Measurements from ENCODE around the gene AKR1D1. TPM values are rescaled to one million over a fixed set of nuclear protein-coding genes. Genes with fewer than 3 reads are reported as not detected.

Gene AKR1D1
- polyA plus RNA-seq, 1 donor from 2014 or later, result not detected

DNA sequence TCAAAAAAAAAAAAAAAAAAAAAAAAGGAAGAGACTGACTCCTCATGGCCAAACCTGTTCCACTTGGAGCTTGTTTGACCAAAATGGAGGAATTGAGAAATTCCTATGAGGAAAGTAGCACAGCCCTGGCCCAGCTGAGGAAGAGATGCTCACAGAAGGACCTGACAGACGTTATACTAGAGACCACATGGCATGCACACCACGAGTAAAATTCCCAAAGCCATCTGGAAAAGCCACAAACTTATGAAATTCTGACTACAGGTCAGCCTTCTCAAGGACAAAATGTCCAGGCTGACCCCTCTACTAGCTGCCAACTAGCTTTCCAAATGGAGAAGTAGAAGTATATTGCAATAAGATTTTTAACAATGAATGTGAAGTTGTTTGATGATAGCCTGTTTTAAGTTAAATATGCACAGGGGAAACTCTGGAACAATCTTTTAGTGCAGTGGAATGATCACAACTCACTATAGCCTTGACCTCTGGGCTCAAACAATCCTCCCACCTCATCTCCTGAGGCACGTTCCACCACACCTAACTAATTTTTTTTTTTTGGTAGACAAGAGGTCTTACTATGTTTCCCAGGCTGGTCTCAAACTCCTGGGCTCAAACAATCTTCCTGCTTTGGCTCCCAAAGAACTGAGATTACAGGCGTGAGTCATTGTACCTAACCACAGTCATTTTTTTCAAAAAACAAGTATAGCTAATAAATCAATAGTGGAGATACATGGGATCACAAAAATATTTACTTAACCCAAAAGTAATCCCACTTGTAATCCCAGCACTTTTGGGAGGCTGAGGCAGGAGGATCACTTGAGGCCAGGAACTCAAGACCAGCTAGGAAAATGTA, 75.7 kb downstream of the AKR1D1 start:
- no peak overlapping the region for H3K9ac ChIP-seq (ENCODE audit: low read length)
- no peaks in the 10 kb centered on the region for H3K9me3 ChIP-seq (ENCODE audit: low read length)
- no peaks in the 10 kb centered on the region for H3F3A ChIP-seq (ENCODE audit: insufficient read depth, low read length, poor library complexity, severe bottlenecking)
- no peaks in the 10 kb centered on the region for H3K27me3 ChIP-seq (ENCODE audit: insufficient read depth, low read depth, low read length)
- H3K27ac ChIP-seq (ENCODE audit: low read length), result no peak overlapping the region
- H2AFZ ChIP-seq (ENCODE audit: low read depth, low read length), result no peak overlapping the region
- TF ChIP-seq, protein P1, sequence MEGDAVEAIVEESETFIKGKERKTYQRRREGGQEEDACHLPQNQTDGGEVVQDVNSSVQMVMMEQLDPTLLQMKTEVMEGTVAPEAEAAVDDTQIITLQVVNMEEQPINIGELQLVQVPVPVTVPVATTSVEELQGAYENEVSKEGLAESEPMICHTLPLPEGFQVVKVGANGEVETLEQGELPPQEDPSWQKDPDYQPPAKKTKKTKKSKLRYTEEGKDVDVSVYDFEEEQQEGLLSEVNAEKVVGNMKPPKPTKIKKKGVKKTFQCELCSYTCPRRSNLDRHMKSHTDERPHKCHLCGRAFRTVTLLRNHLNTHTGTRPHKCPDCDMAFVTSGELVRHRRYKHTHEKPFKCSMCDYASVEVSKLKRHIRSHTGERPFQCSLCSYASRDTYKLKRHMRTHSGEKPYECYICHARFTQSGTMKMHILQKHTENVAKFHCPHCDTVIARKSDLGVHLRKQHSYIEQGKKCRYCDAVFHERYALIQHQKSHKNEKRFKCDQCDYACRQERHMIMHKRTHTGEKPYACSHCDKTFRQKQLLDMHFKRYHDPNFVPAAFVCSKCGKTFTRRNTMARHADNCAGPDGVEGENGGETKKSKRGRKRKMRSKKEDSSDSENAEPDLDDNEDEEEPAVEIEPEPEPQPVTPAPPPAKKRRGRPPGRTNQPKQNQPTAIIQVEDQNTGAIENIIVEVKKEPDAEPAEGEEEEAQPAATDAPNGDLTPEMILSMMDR (IDR thresholded peaks at IDR 0.05; ENCODE audit: poor library complexity, severe bottlenecking), result no peak
- TF ChIP-seq SMC3 (conservative IDR thresholded peaks at IDR 0.05; ENCODE audit: poor library complexity), result no peak
- no peak for TF ChIP-seq TAF1 (IDR thresholded peaks at IDR 0.05; ENCODE audit: low read depth)
- TF ChIP-seq RAD21 (conservative IDR thresholded peaks at IDR 0.05), result no peak
- TF ChIP-seq EZH2 (IDR thresholded peaks at IDR 0.05; ENCODE audit: borderline replicate concordance, insufficient read depth, low read length, poor library complexity, severe bottlenecking), result no peak
- no peak for TF ChIP-seq EP300 (conservative IDR thresholded peaks at IDR 0.05; ENCODE audit: poor library complexity, severe bottlenecking)
- TF ChIP-seq, protein P2, sequence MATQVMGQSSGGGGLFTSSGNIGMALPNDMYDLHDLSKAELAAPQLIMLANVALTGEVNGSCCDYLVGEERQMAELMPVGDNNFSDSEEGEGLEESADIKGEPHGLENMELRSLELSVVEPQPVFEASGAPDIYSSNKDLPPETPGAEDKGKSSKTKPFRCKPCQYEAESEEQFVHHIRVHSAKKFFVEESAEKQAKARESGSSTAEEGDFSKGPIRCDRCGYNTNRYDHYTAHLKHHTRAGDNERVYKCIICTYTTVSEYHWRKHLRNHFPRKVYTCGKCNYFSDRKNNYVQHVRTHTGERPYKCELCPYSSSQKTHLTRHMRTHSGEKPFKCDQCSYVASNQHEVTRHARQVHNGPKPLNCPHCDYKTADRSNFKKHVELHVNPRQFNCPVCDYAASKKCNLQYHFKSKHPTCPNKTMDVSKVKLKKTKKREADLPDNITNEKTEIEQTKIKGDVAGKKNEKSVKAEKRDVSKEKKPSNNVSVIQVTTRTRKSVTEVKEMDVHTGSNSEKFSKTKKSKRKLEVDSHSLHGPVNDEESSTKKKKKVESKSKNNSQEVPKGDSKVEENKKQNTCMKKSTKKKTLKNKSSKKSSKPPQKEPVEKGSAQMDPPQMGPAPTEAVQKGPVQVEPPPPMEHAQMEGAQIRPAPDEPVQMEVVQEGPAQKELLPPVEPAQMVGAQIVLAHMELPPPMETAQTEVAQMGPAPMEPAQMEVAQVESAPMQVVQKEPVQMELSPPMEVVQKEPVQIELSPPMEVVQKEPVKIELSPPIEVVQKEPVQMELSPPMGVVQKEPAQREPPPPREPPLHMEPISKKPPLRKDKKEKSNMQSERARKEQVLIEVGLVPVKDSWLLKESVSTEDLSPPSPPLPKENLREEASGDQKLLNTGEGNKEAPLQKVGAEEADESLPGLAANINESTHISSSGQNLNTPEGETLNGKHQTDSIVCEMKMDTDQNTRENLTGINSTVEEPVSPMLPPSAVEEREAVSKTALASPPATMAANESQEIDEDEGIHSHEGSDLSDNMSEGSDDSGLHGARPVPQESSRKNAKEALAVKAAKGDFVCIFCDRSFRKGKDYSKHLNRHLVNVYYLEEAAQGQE (IDR thresholded peaks at IDR 0.05; ENCODE audit: borderline replicate concordance), result no peak
- TF ChIP-seq MXI1 (conservative IDR thresholded peaks at IDR 0.05; ENCODE audit: poor library complexity, severe bottlenecking), result no peak
- no peak for TF ChIP-seq POLR2AphosphoS5 (IDR thresholded peaks at IDR 0.05)
- H3K4me3 ChIP-seq (ENCODE audit: low read length), result no peak overlapping the region
- H4K20me1 ChIP-seq (ENCODE audit: insufficient read depth), result no peaks in the 10 kb centered on the region
- H3K36me3 ChIP-seq (ENCODE audit: insufficient read depth, low read length), result no peaks in the 10 kb centered on the region
- no peaks in the 10 kb centered on the region for H3K9me2 ChIP-seq (ENCODE audit: insufficient read depth, low read length)
- no peak overlapping the region for H3K4me2 ChIP-seq (ENCODE audit: low read length)
- no peaks in the 10 kb centered on the region for H3K79me2 ChIP-seq (replicated peaks; ENCODE audit: insufficient read depth, low read length)

DNA sequence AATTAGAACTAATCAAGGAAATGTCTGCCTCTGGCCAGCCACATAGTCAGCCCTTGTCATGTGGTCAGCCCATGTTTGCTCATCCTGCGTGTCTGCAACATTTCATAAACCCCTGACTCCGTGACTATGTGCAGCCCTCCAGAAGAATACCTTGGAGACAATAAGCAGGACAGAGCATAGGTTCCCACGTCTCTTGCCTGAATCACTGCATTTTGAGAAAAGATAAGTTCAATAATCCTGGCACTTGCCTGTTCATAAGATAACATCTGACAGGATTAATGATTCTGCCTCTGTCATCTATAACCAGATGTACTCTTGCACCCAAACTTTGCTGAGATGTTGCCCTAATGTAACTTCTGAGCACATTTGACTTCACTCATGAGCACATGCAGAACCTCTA, 78.4 kb downstream of the AKR1D1 start:
- Histone ChIP-seq H4K20me1 (ENCODE audit: insufficient read depth) (no peaks in the 10 kb centered on the region), H3K36me3 (ENCODE audit: insufficient read depth, low read length) (no peaks in the 10 kb centered on the region), H3K27me3 (ENCODE audit: insufficient read depth, low read depth, low read length) (no peaks in the 10 kb centered on the region), H3K9ac (ENCODE audit: low read length) (no peak overlapping the region), H3K4me2 (ENCODE audit: low read length) (no peak overlapping the region), H3K79me2 (replicated peaks; ENCODE audit: insufficient read depth, low read length) (no peaks in the 10 kb centered on the region), H3K27ac (ENCODE audit: low read length) (no peak overlapping the region), H3K9me3 (ENCODE audit: low read length) (no peaks in the 10 kb centered on the region), H3K4me3 (ENCODE audit: low read length) (no peak overlapping the region), H3K9me2 (ENCODE audit: insufficient read depth, low read length) (no peaks in the 10 kb centered on the region), H2AFZ (ENCODE audit: low read depth, low read length) (no peak overlapping the region), H3F3A (ENCODE audit: insufficient read depth, low read length, poor library complexity, severe bottlenecking) (no peaks in the 10 kb centered on the region)
- TF ChIP-seq EP300 (conservative IDR thresholded peaks at IDR 0.05; ENCODE audit: poor library complexity, severe bottlenecking) (no peak), MXI1 (conservative IDR thresholded peaks at IDR 0.05; ENCODE audit: poor library complexity, severe bottlenecking) (no peak), SMC3 (conservative IDR thresholded peaks at IDR 0.05; ENCODE audit: poor library complexity) (no peak), RAD21 (conservative IDR thresholded peaks at IDR 0.05) (no peak), EZH2 (IDR thresholded peaks at IDR 0.05; ENCODE audit: borderline replicate concordance, insufficient read depth, low read length, poor library complexity, severe bottlenecking) (no peak), POLR2AphosphoS5 (IDR thresholded peaks at IDR 0.05) (no peak), TAF1 (IDR thresholded peaks at IDR 0.05; ENCODE audit: low read depth) (no peak)
- TF ChIP-seq, protein P1 (IDR thresholded peaks at IDR 0.05; ENCODE audit: poor library complexity, severe bottlenecking), result no peak
- TF ChIP-seq, protein P2 (IDR thresholded peaks at IDR 0.05; ENCODE audit: borderline replicate concordance), result no peak
